ENCODE data around the gene DHX8. TPM values are rescaled to one million over a fixed set of nuclear protein-coding genes. Genes with fewer than 3 reads are reported as not detected.

Gene DHX8
- total and polyA plus RNA-seq, 2 of the 8 experiments (the other 6 are each of a cell fraction or from before 2014, with no cell fraction given), result 30.5 to 59.4 TPM

- TF ChIP-seq, protein P1, sequence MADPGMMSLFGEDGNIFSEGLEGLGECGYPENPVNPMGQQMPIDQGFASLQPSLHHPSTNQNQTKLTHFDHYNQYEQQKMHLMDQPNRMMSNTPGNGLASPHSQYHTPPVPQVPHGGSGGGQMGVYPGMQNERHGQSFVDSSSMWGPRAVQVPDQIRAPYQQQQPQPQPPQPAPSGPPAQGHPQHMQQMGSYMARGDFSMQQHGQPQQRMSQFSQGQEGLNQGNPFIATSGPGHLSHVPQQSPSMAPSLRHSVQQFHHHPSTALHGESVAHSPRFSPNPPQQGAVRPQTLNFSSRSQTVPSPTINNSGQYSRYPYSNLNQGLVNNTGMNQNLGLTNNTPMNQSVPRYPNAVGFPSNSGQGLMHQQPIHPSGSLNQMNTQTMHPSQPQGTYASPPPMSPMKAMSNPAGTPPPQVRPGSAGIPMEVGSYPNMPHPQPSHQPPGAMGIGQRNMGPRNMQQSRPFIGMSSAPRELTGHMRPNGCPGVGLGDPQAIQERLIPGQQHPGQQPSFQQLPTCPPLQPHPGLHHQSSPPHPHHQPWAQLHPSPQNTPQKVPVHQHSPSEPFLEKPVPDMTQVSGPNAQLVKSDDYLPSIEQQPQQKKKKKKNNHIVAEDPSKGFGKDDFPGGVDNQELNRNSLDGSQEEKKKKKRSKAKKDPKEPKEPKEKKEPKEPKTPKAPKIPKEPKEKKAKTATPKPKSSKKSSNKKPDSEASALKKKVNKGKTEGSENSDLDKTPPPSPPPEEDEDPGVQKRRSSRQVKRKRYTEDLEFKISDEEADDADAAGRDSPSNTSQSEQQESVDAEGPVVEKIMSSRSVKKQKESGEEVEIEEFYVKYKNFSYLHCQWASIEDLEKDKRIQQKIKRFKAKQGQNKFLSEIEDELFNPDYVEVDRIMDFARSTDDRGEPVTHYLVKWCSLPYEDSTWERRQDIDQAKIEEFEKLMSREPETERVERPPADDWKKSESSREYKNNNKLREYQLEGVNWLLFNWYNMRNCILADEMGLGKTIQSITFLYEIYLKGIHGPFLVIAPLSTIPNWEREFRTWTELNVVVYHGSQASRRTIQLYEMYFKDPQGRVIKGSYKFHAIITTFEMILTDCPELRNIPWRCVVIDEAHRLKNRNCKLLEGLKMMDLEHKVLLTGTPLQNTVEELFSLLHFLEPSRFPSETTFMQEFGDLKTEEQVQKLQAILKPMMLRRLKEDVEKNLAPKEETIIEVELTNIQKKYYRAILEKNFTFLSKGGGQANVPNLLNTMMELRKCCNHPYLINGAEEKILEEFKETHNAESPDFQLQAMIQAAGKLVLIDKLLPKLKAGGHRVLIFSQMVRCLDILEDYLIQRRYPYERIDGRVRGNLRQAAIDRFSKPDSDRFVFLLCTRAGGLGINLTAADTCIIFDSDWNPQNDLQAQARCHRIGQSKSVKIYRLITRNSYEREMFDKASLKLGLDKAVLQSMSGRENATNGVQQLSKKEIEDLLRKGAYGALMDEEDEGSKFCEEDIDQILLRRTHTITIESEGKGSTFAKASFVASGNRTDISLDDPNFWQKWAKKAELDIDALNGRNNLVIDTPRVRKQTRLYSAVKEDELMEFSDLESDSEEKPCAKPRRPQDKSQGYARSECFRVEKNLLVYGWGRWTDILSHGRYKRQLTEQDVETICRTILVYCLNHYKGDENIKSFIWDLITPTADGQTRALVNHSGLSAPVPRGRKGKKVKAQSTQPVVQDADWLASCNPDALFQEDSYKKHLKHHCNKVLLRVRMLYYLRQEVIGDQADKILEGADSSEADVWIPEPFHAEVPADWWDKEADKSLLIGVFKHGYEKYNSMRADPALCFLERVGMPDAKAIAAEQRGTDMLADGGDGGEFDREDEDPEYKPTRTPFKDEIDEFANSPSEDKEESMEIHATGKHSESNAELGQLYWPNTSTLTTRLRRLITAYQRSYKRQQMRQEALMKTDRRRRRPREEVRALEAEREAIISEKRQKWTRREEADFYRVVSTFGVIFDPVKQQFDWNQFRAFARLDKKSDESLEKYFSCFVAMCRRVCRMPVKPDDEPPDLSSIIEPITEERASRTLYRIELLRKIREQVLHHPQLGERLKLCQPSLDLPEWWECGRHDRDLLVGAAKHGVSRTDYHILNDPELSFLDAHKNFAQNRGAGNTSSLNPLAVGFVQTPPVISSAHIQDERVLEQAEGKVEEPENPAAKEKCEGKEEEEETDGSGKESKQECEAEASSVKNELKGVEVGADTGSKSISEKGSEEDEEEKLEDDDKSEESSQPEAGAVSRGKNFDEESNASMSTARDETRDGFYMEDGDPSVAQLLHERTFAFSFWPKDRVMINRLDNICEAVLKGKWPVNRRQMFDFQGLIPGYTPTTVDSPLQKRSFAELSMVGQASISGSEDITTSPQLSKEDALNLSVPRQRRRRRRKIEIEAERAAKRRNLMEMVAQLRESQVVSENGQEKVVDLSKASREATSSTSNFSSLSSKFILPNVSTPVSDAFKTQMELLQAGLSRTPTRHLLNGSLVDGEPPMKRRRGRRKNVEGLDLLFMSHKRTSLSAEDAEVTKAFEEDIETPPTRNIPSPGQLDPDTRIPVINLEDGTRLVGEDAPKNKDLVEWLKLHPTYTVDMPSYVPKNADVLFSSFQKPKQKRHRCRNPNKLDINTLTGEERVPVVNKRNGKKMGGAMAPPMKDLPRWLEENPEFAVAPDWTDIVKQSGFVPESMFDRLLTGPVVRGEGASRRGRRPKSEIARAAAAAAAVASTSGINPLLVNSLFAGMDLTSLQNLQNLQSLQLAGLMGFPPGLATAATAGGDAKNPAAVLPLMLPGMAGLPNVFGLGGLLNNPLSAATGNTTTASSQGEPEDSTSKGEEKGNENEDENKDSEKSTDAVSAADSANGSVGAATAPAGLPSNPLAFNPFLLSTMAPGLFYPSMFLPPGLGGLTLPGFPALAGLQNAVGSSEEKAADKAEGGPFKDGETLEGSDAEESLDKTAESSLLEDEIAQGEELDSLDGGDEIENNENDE (IDR thresholded peaks at IDR 0.05; ENCODE audit: insufficient replicate concordance, low read length), result no peak
- TF ChIP-seq SP4 (IDR thresholded peaks at IDR 0.05; ENCODE audit: low read length), result peak; percentile 91
- peak; percentile 95 for TF ChIP-seq GABPA (IDR thresholded peaks at IDR 0.05; ENCODE audit: borderline replicate concordance, insufficient read depth, low read length)
- TF ChIP-seq CBX5 (IDR thresholded peaks at IDR 0.05; ENCODE audit: low read depth, low read length), result no peak
- TF ChIP-seq BCL11A (IDR thresholded peaks at IDR 0.05; ENCODE audit: low read depth in 2 of 2, low read length in 2 of 2), result no peak
- TF ChIP-seq FOSL1 (IDR thresholded peaks at IDR 0.05; ENCODE audit: insufficient read depth, low read depth, low read length), result no peak
- TF ChIP-seq CTBP2 (IDR thresholded peaks at IDR 0.05; ENCODE audit: borderline replicate concordance, insufficient read depth, insufficient read length, low read length), result no peak
- no peak for TF ChIP-seq CBX8 (IDR thresholded peaks at IDR 0.05; ENCODE audit: borderline replicate concordance, low read depth, low read length)
Observed at GRCh38 chr17:43483674-43484551, at the start of gene DHX8 (continued).

Data from H1 (cell line).